Transverse colon (tissue), 4 donors: ENCODE results near the gene CDC20. TPM values are rescaled to one million over a fixed set of nuclear protein-coding genes. Genes with fewer than 3 reads are reported as not detected.
A peak's percentile ranks its signal among the peaks of the same experiment; 100 is the strongest.

ENCODE experiments used
- DNase-seq: peaks from one replicate; pipeline ENCODE4 v3.0.0-alpha.2; 2019
- H3K27ac ChIP-seq, 4 donors: fragments of 200-600 bp; sonication (generic); 2 replicates each; pipeline ENCODE4 v1.5.1; 2016 to 2018; ENCODE audit warnings: inconsistent platforms in 4 of 4
- H3K27me3 ChIP-seq: fragments of 200-600 bp; sonication (generic); 2 replicates; pipeline ENCODE4 v1.5.1; 2017; ENCODE audit warnings: inconsistent platforms
- H3K36me3 ChIP-seq, 4 donors: fragments of 200-600 bp; sonication (generic); 2 replicates each; pipeline ENCODE4 v1.5.1; 2017 to 2019; ENCODE audit warnings: inconsistent platforms in 4 of 4
- H3K4me1 ChIP-seq, 4 donors: fragments of 200-600 bp; sonication (generic); 2 replicates each; pipeline ENCODE4 v1.5.1; 2017 to 2020; ENCODE audit warnings: inconsistent platforms in 4 of 4
- H3K4me3 ChIP-seq, 4 donors: fragments of 200-600 bp; sonication (generic); 1 replicate in 1 of 4; 2 replicates in 3 of 4; pipeline versions ENCODE4 v1.5.1 to v1.6.1; 2017 to 2019; ENCODE audit warnings: inconsistent platforms in 4 of 4
- H3K9me3 ChIP-seq, 2 donors: fragments of 200-600 bp; sonication (generic); 2 replicates each; pipeline ENCODE4 v1.5.1; 2017 to 2019; ENCODE audit warnings: inconsistent platforms in 2 of 2
- CTCF ChIP-seq, 5 experiments: fragments of 200-600 bp in 3 of 5; fragments of 450-650 bp in 2 of 5; sonication (generic) in 3 of 5; IDR thresholded peaks; 1 replicate in 2 of 5; 2 replicates in 3 of 5; pipeline ENCODE4 v1.5.1; 2016 to 2017; ENCODE audit warnings: antibody characterized with exemption in 5 of 5, inconsistent platforms in 3 of 5, mild to moderate bottlenecking in 2 of 5, moderate library complexity in 1 of 5
- EP300 ChIP-seq: sonication (generic); formaldehyde crosslinking; IDR thresholded peaks from one replicate; pipeline ENCODE4 v1.6.1; 2017; ENCODE audit warnings: antibody characterized with exemption, low read depth
- POLR2A ChIP-seq: fragments of 450-650 bp; IDR thresholded peaks from one replicate; pipeline ENCODE4 v1.6.1; 2016; ENCODE audit warnings: antibody characterized with exemption, mild to moderate bottlenecking, moderate library complexity
- POLR2AphosphoS5 ChIP-seq, 3 donors: sonication (generic); formaldehyde crosslinking; IDR thresholded peaks; one replicate each; pipeline ENCODE4 v1.6.1; 2016; ENCODE audit warnings: antibody characterized with exemption in 3 of 3
- WGBS, 2 donors: methylation state at CpG; one replicate each; pipeline ENCODE4 v1.1.5; 2018; ENCODE audit warnings: low coverage in 1 of 2; 5-methylcytosine and 5-hydroxymethylcytosine counted together
- in situ Hi-C, 4 donors: fragments of 200-750 bp; cut with MboI; loops; one replicate each; pipeline versions ENCODE4 v1.15.0 to v1.15.1; 2017; ENCODE audit warnings: low sequenced_read_pairs in 3 of 4, low pct_ligation_motif_present in 1 of 4, low pct_unique_long_range_greater_than_20kb in 1 of 4
- intact Hi-C: fragments of 100-400 bp; cut with DNase I; formaldehyde crosslinking; loops from one replicate; pipeline ENCODE4 v1.15.1; 2023; ENCODE audit warnings: low total_unique reads
- total RNA-seq, 4 donors: library from RNA; depleted of rRNA; stranded (reverse); fragments of >200 nt; gene quantifications; one replicate each; pipeline ENCODE4 v1.1.0, GENCODE V29; 2016

Gene CDC20
- total RNA-seq, 4 donors from 2014 or later, result 2.9 to 38.4 (median 4.5) TPM; not detected in 1

- in situ Hi-C loops, result no loop called here
- H3K4me1 ChIP-seq, result no peaks in the 10 kb centered on the region
- no peaks in the 10 kb centered on the region for H3K36me3 ChIP-seq
- no peak for DNase-seq
- TF ChIP-seq CTCF (IDR thresholded peaks at IDR 0.05) (no peak), POLR2A (no peak), POLR2AphosphoS5 (IDR thresholded peaks at IDR 0.05) (no peak)
- H3K4me3 ChIP-seq, result no peak overlapping the region
- H3K9me3 ChIP-seq, result no peaks in the 10 kb centered on the region
- 74% methylated on average over 5 of the region's 5 CpGs; no CpG with 5 or more reads in 1 of the 2 donors for WGBS, 2 donors
- intact Hi-C loops, result no loop called here
- H3K27ac ChIP-seq, result no peak overlapping the region
- no peaks in the 10 kb centered on the region for H3K27me3 ChIP-seq
Observed at GRCh38 chr1:43338001-43338400, 20.8 kb upstream of the CDC20 start.

DNA sequence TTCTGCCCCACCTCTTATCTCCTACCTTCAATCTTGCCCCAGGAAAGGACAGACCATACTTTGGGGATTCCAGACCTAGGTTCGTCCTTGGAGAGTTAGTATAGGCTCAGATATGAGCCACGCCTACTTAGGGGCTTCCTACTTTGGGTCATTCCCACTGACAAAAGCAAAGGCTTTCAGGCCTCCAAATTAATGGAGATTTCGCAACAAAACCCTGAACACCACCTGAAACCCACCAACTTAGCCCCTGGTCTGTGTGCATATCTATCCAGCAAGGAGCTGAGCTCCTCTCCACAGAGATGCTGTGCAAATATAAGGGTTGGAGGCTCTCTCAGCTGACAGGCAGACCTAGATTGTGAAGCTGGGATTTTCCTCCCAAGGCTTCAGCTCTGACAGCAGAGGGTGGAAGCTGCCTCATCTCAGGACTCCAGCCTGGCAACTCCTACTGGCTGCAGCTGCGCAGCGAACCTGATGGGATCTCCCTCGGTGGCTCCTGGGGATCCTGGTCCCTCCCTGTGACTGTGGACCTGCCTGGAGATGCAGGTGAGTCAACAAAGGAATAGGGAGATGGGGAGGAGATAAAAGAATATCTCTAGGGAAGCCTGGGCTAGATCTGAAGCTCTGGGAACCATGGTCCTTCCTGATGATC lies 19.1 kb upstream of the CDC20 start:
- TF ChIP-seq POLR2AphosphoS5 (IDR thresholded peaks at IDR 0.05), result no peak
- no peaks in the 10 kb centered on the region for H3K36me3 ChIP-seq
- peaks cover 0 to 2% (median under 1%) of the 10 kb centered on the region in 4 donors for H3K4me1 ChIP-seq
- H3K4me3 ChIP-seq, result no peak overlapping the region
- no peak overlapping the region for H3K27ac ChIP-seq
- H3K27me3 ChIP-seq, result no peaks in the 10 kb centered on the region
- intact Hi-C loops (no loop called here), in situ Hi-C loops (no loop called here)
- 94% methylated on average over 6 of the region's 6 CpGs; no CpG with 5 or more reads in 1 of the 2 donors for WGBS, 2 donors
- DNase-seq, result no peak
- H3K9me3 ChIP-seq, result no peaks in the 10 kb centered on the region

- intact Hi-C loops, result no loop called here
- WGBS, 2 donors, result 53 to 67% methylated on average over 1 of the region's 1 CpG
- TF ChIP-seq CTCF (IDR thresholded peaks at IDR 0.05), result no peak
- TF ChIP-seq EP300, result no peak
- TF ChIP-seq POLR2A, result no peak
- TF ChIP-seq POLR2AphosphoS5 (IDR thresholded peaks at IDR 0.05), result no peak
- H3K9me3 ChIP-seq, result no peaks in the 10 kb centered on the region
- H3K36me3 ChIP-seq, result no peaks in the 10 kb centered on the region
- H3K27me3 ChIP-seq, result no peaks in the 10 kb centered on the region
- no peak for DNase-seq
- peaks cover 0 to 10% (median 2%) of the 10 kb centered on the region in 4 donors for H3K4me1 ChIP-seq
- in situ Hi-C loops, result no loop called here
- H3K4me3 ChIP-seq, result no peak overlapping the region
- H3K27ac ChIP-seq, result no peak overlapping the region
Observed at GRCh38 chr1:43340559-43340958, 18.2 kb upstream of the CDC20 start.

- 64 to 72% methylated on average over 3 to 4 of the region's 4 CpGs for WGBS, 2 donors
- H3K27ac ChIP-seq, result peak overlapping the region in 2 of 4 donors; percentile 42 to 58
Observed at GRCh38 chr1:43344267-43344850, 14.4 kb upstream of the CDC20 start.

DNA sequence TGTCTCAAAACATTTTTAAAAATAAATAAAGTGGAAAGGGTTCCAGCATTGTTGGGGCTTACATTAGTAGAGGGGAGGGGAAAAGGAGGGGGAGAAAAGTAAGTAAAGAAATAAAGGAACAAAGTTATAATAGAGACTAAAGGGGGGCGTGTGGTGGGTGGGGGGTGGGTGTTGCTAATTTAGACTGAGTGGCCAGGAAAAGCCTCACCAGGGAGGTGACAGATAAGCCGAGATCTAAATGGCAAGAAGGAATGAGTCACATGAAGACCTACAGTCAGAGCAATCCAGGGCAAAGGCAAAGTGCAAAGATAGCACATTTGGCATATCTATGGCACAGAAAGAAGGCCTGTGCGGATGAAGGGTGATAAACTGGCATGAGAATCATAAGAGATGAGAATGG lies 13.7 kb upstream of the CDC20 start:
- H3K36me3 ChIP-seq, result no peaks in the 10 kb centered on the region
- peak; percentile 36 for DNase-seq
- peaks cover 6 to 29% (median 15%) of the 10 kb centered on the region in 4 donors for H3K4me1 ChIP-seq
- H3K27me3 ChIP-seq, result no peaks in the 10 kb centered on the region
- WGBS, 2 donors, result 25 to 52% methylated on average over 3 of the region's 3 CpGs
- H3K9me3 ChIP-seq, result no peaks in the 10 kb centered on the region
- no peak overlapping the region for H3K4me3 ChIP-seq
- in situ Hi-C loops, result no loop called here
- intact Hi-C loops, result no loop called here
- peak overlapping the region in 3 of 4 donors; percentile 42 to 58 (median 50) for H3K27ac ChIP-seq
- no peak for TF ChIP-seq CTCF (IDR thresholded peaks at IDR 0.05)
- peak in 2 of 3 donors; percentile 21 to 57 for TF ChIP-seq POLR2AphosphoS5 (IDR thresholded peaks at IDR 0.05)
- TF ChIP-seq EP300, result no peak

More at GRCh38 chr1:43344267-43344850, 14.4 kb upstream of the CDC20 start:
- no peaks in the 10 kb centered on the region for H3K9me3 ChIP-seq
- in situ Hi-C loops (no loop called here), intact Hi-C loops (no loop called here)
- no peak overlapping the region for H3K4me3 ChIP-seq
- no peaks in the 10 kb centered on the region for H3K36me3 ChIP-seq
- no peak for DNase-seq
- TF ChIP-seq EP300, result no peak
- H3K4me1 ChIP-seq, result peaks cover 0 to 22% (median 7%) of the 10 kb centered on the region in 4 donors
- H3K27me3 ChIP-seq, result no peaks in the 10 kb centered on the region
